Neural progenitor cell (in vitro differentiated cells): ENCODE results near the gene TMEM108.

Source experiments
- CTCF ChIP-seq: fragments of 200-600 bp; sonication (generic); IDR thresholded peaks from 2 replicates; pipeline ENCODE4 v1.5.1; 2017; ENCODE audit warnings: antibody characterized with exemption, mild to moderate bottlenecking
- EZH2 ChIP-seq: fragments of 200-600 bp; sonication (generic); IDR thresholded peaks from 2 replicates; pipeline ENCODE4 v1.6.1; 2017; ENCODE audit warnings: antibody characterized with exemption, mild to moderate bottlenecking, moderate library complexity
- EZH2phosphoT487 ChIP-seq: fragments of 200-600 bp; sonication (generic); IDR thresholded peaks from 2 replicates; pipeline ENCODE4 v1.6.1; 2017; ENCODE audit warnings: antibody characterized with exemption

- TF ChIP-seq CTCF, result no peak
- no peak for TF ChIP-seq EZH2
- no peak for TF ChIP-seq EZH2phosphoT487
Measured at GRCh38 chr3:133444423-133444774, 406.2 kb downstream of the TMEM108 start.
